M059J (cell line): ENCODE results near the gene MRPL52. TPM values are rescaled to one million over a fixed set of nuclear protein-coding genes. Genes with fewer than 3 reads are reported as not detected.
"Not testable (repeated sequence)": the region's sequence is repeated elsewhere in the genome, so short reads cannot be mapped to it uniquely, and the experiment has no call there.

Source experiments
- DNase-seq: peaks from one replicate; pipeline ENCODE4 v3.0.0-alpha.2; 2012; ENCODE audit warnings: low read depth
- total RNA-seq: library from RNA; depleted of rRNA; stranded (reverse); fragments of >200 nt; shearing (Covaris generic); gene quantifications from 2 replicates; pipeline ENCODE4 v1.2.3, GENCODE V29; 2014

The MRPL52 gene
- total RNA-seq, 1 experiment from 2014 or later, result 54.5 TPM

GRCh38 chr14:22837750-22838538, 8.3 kb downstream of the MRPL52 start:
- DNase-seq, result peak; percentile 56

- DNase-seq, result peak; percentile 84
Measured at GRCh38 chr14:22838631-22839041, 8.9 kb downstream of the MRPL52 start.

- peak; percentile 7 for DNase-seq
Measured at GRCh38 chr14:22839159-22839779, 9.6 kb downstream of the MRPL52 start.

- no peak for DNase-seq
Measured at GRCh38 chr14:22841311-22841710, 11.6 kb downstream of the MRPL52 start.

GRCh38 chr14:22841769-22842168, 12.1 kb downstream of the MRPL52 start:
- DNase-seq, result no peak

- no peak for DNase-seq
Measured at GRCh38 chr14:22842211-22843122, 12.8 kb downstream of the MRPL52 start.

- no peak for DNase-seq
Measured at GRCh38 chr14:22843123-22843925, 13.6 kb downstream of the MRPL52 start.

- DNase-seq, result no peak
Measured at GRCh38 chr14:22844221-22845102, 14.8 kb downstream of the MRPL52 start.

- DNase-seq, result no peak
Measured at GRCh38 chr14:22845103-22845394, 15.4 kb downstream of the MRPL52 start.

- DNase-seq, result no peak
Measured at GRCh38 chr14:22845821-22846625, 16.3 kb downstream of the MRPL52 start.

GRCh38 chr14:22846811-22847307, 17.2 kb downstream of the MRPL52 start:
- DNase-seq, result no peak

GRCh38 chr14:22847661-22848341, 18.1 kb downstream of the MRPL52 start:
- peak; percentile 53 for DNase-seq

GRCh38 chr14:22848351-22849164, 18.9 kb downstream of the MRPL52 start:
- DNase-seq, result peak; percentile 68

- DNase-seq, result peak; percentile 21
Measured at GRCh38 chr14:22849212-22849819, 19.6 kb downstream of the MRPL52 start.

GRCh38 chr14:22850944-22851764, 21.5 kb downstream of the MRPL52 start:
- peak; percentile 97 for DNase-seq

- not testable (repeated sequence) for DNase-seq
Measured at GRCh38 chr14:22852178-22852577, 22.5 kb downstream of the MRPL52 start.

- no peak for DNase-seq
Measured at GRCh38 chr14:22852599-22852939, 22.9 kb downstream of the MRPL52 start.
